NOMO-1 (cell line): Measurements from ENCODE around the gene JAK1.
A peak's percentile ranks its signal among the peaks of the same experiment; 100 is the strongest.
"Not testable (repeated sequence)": the region's sequence is repeated elsewhere in the genome, so short reads cannot be mapped to it uniquely, and the experiment has no call there.

Experiments used
- DNase-seq, 2 experiments: peaks; one replicate each; lab custom pipeline; 2025; ENCODE audit not compliant: unreplicated experiment in 2 of 2; lab: John Stamatoyannopoulos, UW

Gene JAK1

GRCh38 chr1:64950284-64950809 lies 16.0 kb downstream of the JAK1 start:
- DNase-seq = no peak

- no peak for DNase-seq
Measured at GRCh38 chr1:64948905-64949833, 17.2 kb downstream of the JAK1 start.

- no peak for DNase-seq
Measured at GRCh38 chr1:64948216-64948615, 18.1 kb downstream of the JAK1 start.

- no peak for DNase-seq
Measured at GRCh38 chr1:64946916-64947315, 19.4 kb downstream of the JAK1 start.

- DNase-seq = no peak
Measured at GRCh38 chr1:64944913-64945312, 21.4 kb downstream of the JAK1 start.

GRCh38 chr1:64942675-64943074 lies 23.7 kb downstream of the JAK1 start:
- peak in 1 of 2 experiments; percentile 13 for DNase-seq

- DNase-seq = no peak
Measured at GRCh38 chr1:64942118-64942517, 24.2 kb downstream of the JAK1 start.

- no peak for DNase-seq
Measured at GRCh38 chr1:64941461-64942117, 24.8 kb downstream of the JAK1 start.

- no peak for DNase-seq
Measured at GRCh38 chr1:64940025-64940424, 26.3 kb downstream of the JAK1 start.

- no peak for DNase-seq
Measured at GRCh38 chr1:64938991-64939390, 27.4 kb downstream of the JAK1 start.

GRCh38 chr1:64936956-64937355 lies 29.4 kb downstream of the JAK1 start:
- no peak for DNase-seq

GRCh38 chr1:64935551-64936155 lies 30.7 kb downstream of the JAK1 start:
- no peak for DNase-seq

- DNase-seq = no peak
Measured at GRCh38 chr1:64934878-64935275, 31.5 kb downstream of the JAK1 start.

GRCh38 chr1:64934115-64934877 lies 32.1 kb downstream of the JAK1 start:
- no peak for DNase-seq

GRCh38 chr1:64933296-64934070 lies 32.9 kb downstream of the JAK1 start:
- peak; percentile 65 to 75 for DNase-seq

GRCh38 chr1:64932962-64933295 lies 33.4 kb downstream of the JAK1 start:
- no peak for DNase-seq

GRCh38 chr1:64930640-64931039 lies 35.7 kb downstream of the JAK1 start:
- not testable (repeated sequence) for DNase-seq

- DNase-seq = no peak
Measured at GRCh38 chr1:64929221-64929620, 37.1 kb downstream of the JAK1 start.

- DNase-seq = no peak
Measured at GRCh38 chr1:64928325-64928724, 38.0 kb downstream of the JAK1 start.

- DNase-seq = no peak
Measured at GRCh38 chr1:64925594-64925993, 40.8 kb downstream of the JAK1 start.
